Left ventricle myocardium superior (tissue), 1 donor: ENCODE measurements around the gene PNPLA5. TPM values are rescaled to one million over a fixed set of nuclear protein-coding genes. Genes with fewer than 3 reads are reported as not detected.
A peak's percentile ranks its signal among the peaks of the same experiment; 100 is the strongest.

Experiments used
- ATAC-seq: fragments of 200-7000 bp; cut with Tn5 transposase; one replicate; pipeline ENCODE4 v1.9.1; 2020; ENCODE audit warnings: mild to moderate bottlenecking, moderate library complexity
- DNase-seq: peaks from one replicate; pipeline ENCODE4 v3.0.0-alpha.2; 2020
- intact Hi-C: fragments of 100-400 bp; cut with micrococcal nuclease; formaldehyde crosslinking; loops from one replicate; pipeline ENCODE4 v1.11.0; 2022
- long read RNA-seq: library from polyadenylated mRNA; unstranded; transcript quantifications from one replicate; pipeline ENCODE4 v2.0.0, GENCODE V29; 2021
- total RNA-seq: library from RNA; stranded (reverse); fragmentation: NEBNext Ultra II Directional; extraction: Animal tissue kit (Norgen Biotek cat#: 25700); gene quantifications from one replicate; pipeline ENCODE4 v1.2.1, GENCODE V29; 2021
- donor health status: DM: no; HTN: yes; CAD: no; lungs with severe emphysema.

The PNPLA5 gene
- not detected for total RNA-seq
- long read RNA-seq = 0 reads

DNA sequence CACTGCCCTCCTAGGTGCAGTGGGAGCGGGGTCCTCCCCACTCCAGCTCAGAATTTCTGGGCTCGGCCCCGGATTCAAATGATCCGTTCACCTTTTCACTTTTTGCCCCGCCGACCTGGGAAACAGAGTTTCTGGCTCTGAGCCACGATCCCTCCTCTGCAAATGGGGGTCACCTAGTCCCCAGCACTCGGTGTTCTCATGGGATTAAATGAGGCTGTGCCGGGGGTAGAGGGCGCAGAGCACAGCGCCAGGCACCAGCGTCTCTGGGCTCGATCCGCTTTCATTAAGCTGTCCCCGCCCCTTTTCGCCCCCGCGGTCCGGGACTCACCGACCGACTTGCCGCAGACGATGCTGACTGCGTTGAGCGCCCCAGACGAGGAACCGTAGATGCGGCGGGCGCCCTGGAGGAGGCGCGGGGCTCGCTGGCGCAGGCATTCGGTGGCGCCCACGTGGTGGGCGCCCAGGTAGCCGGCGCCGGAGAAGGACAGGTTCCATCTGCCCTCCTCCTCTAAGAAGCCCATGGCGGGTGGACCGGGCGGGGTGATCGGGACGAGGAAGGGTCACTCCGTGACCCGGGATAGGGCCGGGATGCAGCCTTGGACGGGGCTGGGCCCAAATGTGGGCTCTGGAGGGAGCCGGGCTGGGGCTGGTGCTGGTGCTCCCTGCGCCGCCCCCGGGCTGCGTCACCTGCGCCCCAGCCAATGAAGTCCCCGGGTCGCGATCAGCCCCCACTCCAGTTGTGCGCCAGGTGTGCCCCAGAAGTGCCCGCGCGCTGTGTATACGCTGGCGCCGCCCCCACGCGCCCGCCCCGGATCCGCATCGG lies at the start of gene PNPLA5:
Gene PNPLA5, minus strand, starts transcription at position 654 of the 823 bp plus-strand sequence. Its CDS starts 133 bp downstream, at position 521.
- DNase-seq = no peak
- intact Hi-C loops = no loop called here
- no peak for ATAC-seq

DNA sequence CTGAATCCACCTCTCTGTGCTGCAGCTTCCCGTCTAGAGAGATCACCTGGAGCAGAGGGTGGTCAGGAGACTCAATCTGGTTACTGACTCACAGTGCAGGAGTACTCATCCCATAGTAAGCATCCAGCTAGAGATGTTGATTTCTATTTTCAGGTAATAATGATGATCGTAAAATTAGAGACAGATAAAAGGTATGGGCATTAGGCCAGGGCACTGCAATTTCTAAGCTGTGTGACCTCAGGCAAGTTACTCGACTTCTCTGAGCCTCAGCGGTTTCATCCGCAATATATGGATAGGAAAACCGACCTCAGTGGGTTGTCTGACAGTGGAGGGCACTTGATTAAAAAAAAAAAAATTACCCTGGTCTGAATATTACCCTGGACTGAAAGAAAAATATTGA lies 49.6 kb upstream of the PNPLA5 start:
- intact Hi-C loops = no loop called here
- no peak for DNase-seq
- no peak for ATAC-seq

- no peak for ATAC-seq
- intact Hi-C loops = no loop called here
- no peak for DNase-seq
These were observed 40.0 kb upstream of the PNPLA5 start for GRCh38 chr22:43931771-43932170.

DNA sequence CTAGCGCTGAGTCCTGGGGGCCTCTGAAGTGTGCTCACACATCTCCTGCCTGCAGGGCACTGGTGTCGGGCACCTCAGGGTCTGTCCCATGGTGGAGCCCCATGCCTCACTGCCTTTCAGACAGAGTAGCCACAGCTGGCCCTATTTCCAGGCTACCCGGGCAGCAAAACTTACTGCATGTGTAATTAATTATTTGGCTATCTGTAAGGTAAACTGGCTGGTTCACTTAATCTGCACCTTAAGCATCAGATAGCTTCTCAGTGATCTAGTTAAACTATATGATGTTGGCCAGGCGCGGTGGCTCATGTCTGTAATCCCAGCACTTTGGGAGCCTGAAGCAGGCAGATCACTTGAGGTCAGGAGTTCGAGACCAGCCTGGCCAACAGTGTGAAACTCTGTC lies 37.1 kb upstream of the PNPLA5 start:
- intact Hi-C loops = no loop called here
- ATAC-seq = no peak
- no peak for DNase-seq

DNA sequence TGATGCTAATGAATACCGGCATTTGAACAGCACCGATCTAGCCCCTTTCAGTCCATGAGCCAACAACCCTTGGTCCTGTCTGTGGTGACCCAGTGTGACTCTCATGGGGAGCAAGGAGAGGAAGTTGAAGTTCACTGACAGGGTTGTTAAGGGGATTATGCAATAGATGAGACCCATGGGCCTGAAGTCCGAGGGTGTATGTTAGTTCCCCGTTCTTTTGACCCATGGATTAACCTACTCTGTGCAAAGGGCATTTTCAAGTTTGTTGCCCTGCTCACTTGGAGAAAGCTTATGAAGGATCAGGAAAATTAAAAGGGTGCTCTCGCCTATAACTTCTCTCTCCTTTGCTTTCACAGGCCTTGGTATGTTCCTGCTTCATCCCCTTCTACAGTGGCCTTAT lies 36.7 kb upstream of the PNPLA5 start:
- DNase-seq (no peak), ATAC-seq (no peak)
- intact Hi-C loops = no loop called here

DNA sequence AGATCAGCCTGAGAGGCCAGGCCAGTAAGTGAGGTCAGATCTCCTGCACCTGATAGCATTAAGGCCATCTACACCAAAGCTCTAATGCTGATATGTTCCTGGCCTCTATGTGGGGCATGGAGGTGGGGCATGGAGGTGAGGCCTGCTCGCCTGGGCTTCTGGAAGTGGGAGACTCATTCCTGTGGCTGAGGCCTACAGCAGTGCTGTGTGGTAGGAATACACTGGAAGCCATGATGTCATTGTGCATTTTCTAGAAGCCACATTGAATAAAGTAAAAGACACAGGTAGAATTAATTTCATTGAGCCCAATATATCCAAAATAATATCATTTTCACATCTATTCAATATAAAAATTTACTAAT lies 34.5 kb upstream of the PNPLA5 start:
- ATAC-seq (no peak), DNase-seq (no peak)
- intact Hi-C loops = no loop called here

- no peak for ATAC-seq
- DNase-seq = no peak
- intact Hi-C loops = no loop called here
These were observed 33.9 kb upstream of the PNPLA5 start for GRCh38 chr22:43925433-43926348.

DNA sequence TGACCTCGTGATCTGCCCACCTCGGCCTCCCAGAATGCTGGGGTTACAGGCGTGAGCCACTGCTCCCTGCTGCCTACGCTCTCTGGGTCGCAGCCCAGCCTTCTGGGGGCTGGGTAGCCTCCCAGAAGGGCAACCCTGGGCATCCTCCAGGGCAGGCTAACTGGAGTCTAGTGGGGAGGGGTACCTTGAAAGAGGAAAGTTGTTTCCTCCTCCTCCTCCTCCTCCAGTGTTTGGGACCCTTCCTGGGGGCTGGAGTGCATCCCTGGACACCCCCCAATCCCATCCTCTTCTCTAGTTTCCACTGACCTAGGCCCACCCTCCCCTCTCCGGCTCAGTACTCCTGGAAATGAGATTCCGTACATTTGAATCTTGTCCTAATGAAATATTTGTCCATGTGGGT lies 33.1 kb upstream of the PNPLA5 start:
- DNase-seq (no peak), ATAC-seq (no peak)
- intact Hi-C loops = no loop called here

- intact Hi-C loops = no loop called here
- DNase-seq = peak; percentile 95
- ATAC-seq = peak; percentile 97
These were observed 32.0 kb upstream of the PNPLA5 start, which contains the start of gene PNPLA3 for GRCh38 chr22:43923631-43924464. Gene PNPLA3 (plus strand): TSS chr22:43923805. CDS start chr22:43923912, 107 bp downstream.

- intact Hi-C loops = no loop called here
- ATAC-seq = no peak
- no peak for DNase-seq
These were observed 31.4 kb upstream of the PNPLA5 start for GRCh38 chr22:43923191-43923590.

DNA sequence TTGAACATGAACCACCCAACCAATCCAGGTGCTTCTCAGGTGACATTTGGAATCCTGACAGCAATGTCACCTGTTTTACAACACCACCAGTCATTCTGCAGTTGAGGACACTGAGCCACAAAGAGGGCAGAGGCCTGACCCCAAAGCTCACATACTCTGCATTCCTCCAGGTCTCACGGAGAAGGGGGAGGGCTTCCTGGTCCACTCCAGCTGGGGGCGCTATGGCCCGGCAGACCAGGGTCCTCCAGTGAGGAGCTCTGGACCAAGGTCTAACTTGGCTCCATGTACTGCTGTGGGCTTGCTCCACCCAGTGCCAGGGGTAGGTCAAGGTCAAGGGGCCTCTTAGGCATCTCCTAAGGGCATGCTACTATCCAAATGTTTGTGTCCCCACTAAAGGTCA lies 30.3 kb upstream of the PNPLA5 start:
- DNase-seq (no peak), ATAC-seq (no peak)
- intact Hi-C loops = no loop called here

DNA sequence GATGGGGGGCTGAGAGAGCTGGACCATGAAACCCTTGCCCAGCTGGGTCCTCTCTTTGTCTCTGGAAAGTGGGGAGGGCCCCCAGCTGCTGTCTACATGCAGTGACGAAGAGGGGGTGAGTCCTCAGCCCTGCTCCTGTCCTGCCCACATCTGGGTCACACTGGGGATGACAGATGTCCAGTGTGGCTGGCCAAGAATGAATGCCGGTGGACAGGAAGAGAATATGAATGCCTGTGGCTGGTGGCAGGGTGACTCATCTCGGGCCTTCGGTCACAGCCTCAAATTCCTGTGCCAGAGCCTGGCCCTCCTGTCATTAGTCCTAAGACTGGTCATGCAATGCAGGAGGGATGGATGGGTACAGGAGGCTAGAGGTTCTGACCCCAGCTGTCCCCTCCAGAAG lies 29.6 kb upstream of the PNPLA5 start:
- no peak for DNase-seq
- no peak for ATAC-seq
- intact Hi-C loops = no loop called here

GRCh38 chr22:43919106-43919973 lies 27.5 kb upstream of the PNPLA5 start:
- ATAC-seq (no peak), DNase-seq (no peak)
- intact Hi-C loops = no loop called here

GRCh38 chr22:43917521-43917920 lies 25.7 kb upstream of the PNPLA5 start:
- DNase-seq = no peak
- no peak for ATAC-seq
- intact Hi-C loops = no loop called here

GRCh38 chr22:43911351-43911750 lies 19.5 kb upstream of the PNPLA5 start:
- no peak for ATAC-seq
- intact Hi-C loops = no loop called here

DNA sequence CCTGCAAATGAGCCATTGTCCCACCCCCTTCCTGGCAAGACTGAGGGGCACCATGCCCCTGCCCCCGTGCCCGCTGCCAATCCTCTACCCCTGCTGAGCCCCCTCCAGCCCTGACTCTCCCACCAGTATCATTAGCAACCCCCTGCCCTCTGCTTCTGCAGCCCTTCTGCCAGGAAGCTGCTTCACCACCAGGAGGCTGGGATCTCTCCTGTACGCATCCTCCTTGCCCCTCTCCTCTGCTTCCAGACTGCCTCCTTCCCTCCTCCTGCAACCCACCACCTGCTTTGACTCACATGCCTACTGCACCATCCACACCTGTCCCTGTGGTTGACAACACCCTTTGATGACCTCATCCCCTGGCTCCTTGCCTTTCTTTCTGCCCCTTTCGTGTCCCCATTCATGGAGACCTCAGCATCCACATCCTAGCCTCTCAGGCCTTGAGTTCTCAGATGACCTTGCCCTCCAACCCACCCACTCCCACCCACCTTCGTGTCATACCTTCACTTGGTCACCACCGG lies 18.4 kb upstream of the PNPLA5 start:
- no peak for ATAC-seq
- intact Hi-C loops = no loop called here
- no peak for DNase-seq

More at GRCh38 chr22:43911351-43911750, 19.5 kb upstream of the PNPLA5 start:
- DNase-seq = no peak

GRCh38 chr22:43909708-43910107 lies 17.9 kb upstream of the PNPLA5 start:
- intact Hi-C loops = no loop called here
- DNase-seq (no peak), ATAC-seq (no peak)

DNA sequence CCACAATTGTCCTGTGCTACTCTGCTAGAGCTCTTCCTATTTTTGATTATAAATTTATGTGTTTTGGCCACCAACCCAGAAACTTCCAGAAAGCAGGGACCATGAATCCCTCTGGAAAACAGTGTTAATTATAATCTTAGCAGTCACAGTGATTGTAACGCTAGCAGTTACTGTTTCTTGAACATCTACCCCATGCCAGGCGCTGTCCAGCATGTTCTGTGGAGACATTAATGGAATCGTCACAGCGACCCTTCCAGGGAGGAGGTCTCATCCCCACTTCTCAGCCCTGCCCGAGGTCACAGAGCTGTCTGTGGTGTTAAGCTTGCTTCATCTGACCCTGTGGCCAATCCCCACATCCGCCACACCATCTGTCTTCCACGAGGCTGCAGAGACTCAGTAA lies 13.9 kb upstream of the PNPLA5 start:
- DNase-seq = no peak
- no peak for ATAC-seq
- intact Hi-C loops = no loop called here
